T-helper 2 cell treated with Interferon-gamma antibody and Interleukin-4, amounts not matched to agents 5 μg/mL and 100 μg/mL, for 36 hours (primary cell): ENCODE data around the gene NPSR1.

Source experiments
- DNase-seq: peaks from one replicate; pipeline ENCODE4 v3.0.0; 2021; ENCODE audit warnings: low spot score
- H3K27ac Mint-ChIP-seq: one replicate; pipeline ENCODE4 v1.8.0; 2021; ENCODE audit warnings: mild to moderate bottlenecking, mixed read lengths
- H3K27me3 Mint-ChIP-seq: one replicate; pipeline ENCODE4 v1.8.0; 2021; ENCODE audit warnings: low read depth, mixed read lengths
- H3K36me3 Mint-ChIP-seq: one replicate; pipeline ENCODE4 v1.8.0; 2021; ENCODE audit warnings: low read depth, mixed read lengths
- H3K4me1 Mint-ChIP-seq: one replicate; pipeline ENCODE4 v1.8.0; 2021; ENCODE audit warnings: low read depth, mixed read lengths
- H3K4me3 Mint-ChIP-seq: one replicate; pipeline ENCODE4 v1.8.0; 2022; ENCODE audit warnings: mild to moderate bottlenecking, moderate library complexity, mixed read lengths
- H3K9me3 Mint-ChIP-seq: one replicate; pipeline ENCODE4 v1.8.0; 2021; ENCODE audit warnings: mixed read lengths

NPSR1 gene

GRCh38 chr7:34757570-34758110 is 99.6 kb downstream of the NPSR1 start:
- Mint-ChIP-seq H3K27ac (no peak overlapping the region), H3K9me3 (no peaks in the 10 kb centered on the region), H3K27me3 (no peaks in the 10 kb centered on the region)

GRCh38 chr7:34758111-34758601 is 100.1 kb downstream of the NPSR1 start:
- Mint-ChIP-seq H3K27me3 (no peaks in the 10 kb centered on the region), H3K9me3 (no peaks in the 10 kb centered on the region), H3K27ac (no peak overlapping the region), H3K4me3 (no peak overlapping the region), H3K36me3 (no peaks in the 10 kb centered on the region), H3K4me1 (no peaks in the 10 kb centered on the region)
- DNase-seq: no peak

More at GRCh38 chr7:34757570-34758110, 99.6 kb downstream of the NPSR1 start:
- Mint-ChIP-seq H3K4me1 (no peaks in the 10 kb centered on the region), H3K36me3 (no peaks in the 10 kb centered on the region), H3K4me3 (no peak overlapping the region)
- no peak for DNase-seq

GRCh38 chr7:34759477-34760125 is 101.6 kb downstream of the NPSR1 start:
- Mint-ChIP-seq H3K4me3 (no peak overlapping the region), H3K27me3 (no peaks in the 10 kb centered on the region), H3K9me3 (no peaks in the 10 kb centered on the region), H3K36me3 (no peaks in the 10 kb centered on the region), H3K27ac (no peak overlapping the region), H3K4me1 (no peaks in the 10 kb centered on the region)
- no peak for DNase-seq

GRCh38 chr7:34760271-34760670 is 102.3 kb downstream of the NPSR1 start:
- Mint-ChIP-seq H3K36me3 (no peaks in the 10 kb centered on the region), H3K4me3 (no peak overlapping the region), H3K4me1 (no peaks in the 10 kb centered on the region), H3K9me3 (no peaks in the 10 kb centered on the region), H3K27ac (no peak overlapping the region), H3K27me3 (no peaks in the 10 kb centered on the region)
- no peak for DNase-seq

- no peaks in the 10 kb centered on the region for H3K9me3 Mint-ChIP-seq
- H3K27me3 Mint-ChIP-seq: no peaks in the 10 kb centered on the region
- no peak for DNase-seq
- no peaks in the 10 kb centered on the region for H3K36me3 Mint-ChIP-seq
- no peak overlapping the region for H3K4me3 Mint-ChIP-seq
- no peaks in the 10 kb centered on the region for H3K4me1 Mint-ChIP-seq
- no peak overlapping the region for H3K27ac Mint-ChIP-seq
Observed at GRCh38 chr7:34761206-34761605, 103.2 kb downstream of the NPSR1 start.

- no peak overlapping the region for H3K4me3 Mint-ChIP-seq
- no peak overlapping the region for H3K27ac Mint-ChIP-seq
- H3K36me3 Mint-ChIP-seq: no peaks in the 10 kb centered on the region
- no peak for DNase-seq
- no peaks in the 10 kb centered on the region for H3K27me3 Mint-ChIP-seq
- H3K9me3 Mint-ChIP-seq: no peaks in the 10 kb centered on the region
- no peaks in the 10 kb centered on the region for H3K4me1 Mint-ChIP-seq
Observed at GRCh38 chr7:34761627-34762026, 103.6 kb downstream of the NPSR1 start.

- no peaks in the 10 kb centered on the region for H3K4me1 Mint-ChIP-seq
- H3K4me3 Mint-ChIP-seq: no peak overlapping the region
- H3K27me3 Mint-ChIP-seq: no peaks in the 10 kb centered on the region
- no peaks in the 10 kb centered on the region for H3K36me3 Mint-ChIP-seq
- H3K27ac Mint-ChIP-seq: no peak overlapping the region
- no peak for DNase-seq
- no peaks in the 10 kb centered on the region for H3K9me3 Mint-ChIP-seq
Observed at GRCh38 chr7:34762764-34763163, 104.7 kb downstream of the NPSR1 start.

GRCh38 chr7:34772296-34772938 is 114.4 kb downstream of the NPSR1 start:
- no peaks in the 10 kb centered on the region for H3K27me3 Mint-ChIP-seq
- DNase-seq: no peak
- H3K4me3 Mint-ChIP-seq: no peak overlapping the region
- no peaks in the 10 kb centered on the region for H3K9me3 Mint-ChIP-seq
- H3K4me1 Mint-ChIP-seq: no peaks in the 10 kb centered on the region
- H3K27ac Mint-ChIP-seq: no peak overlapping the region
- no peaks in the 10 kb centered on the region for H3K36me3 Mint-ChIP-seq

GRCh38 chr7:34776748-34777358 is 118.8 kb downstream of the NPSR1 start:
- Mint-ChIP-seq H3K4me3 (no peak overlapping the region), H3K27ac (no peak overlapping the region), H3K9me3 (peaks cover 1% of the 10 kb centered on the region), H3K27me3 (no peaks in the 10 kb centered on the region), H3K4me1 (no peaks in the 10 kb centered on the region), H3K36me3 (no peaks in the 10 kb centered on the region)
- no peak for DNase-seq

- Mint-ChIP-seq H3K4me1 (no peaks in the 10 kb centered on the region), H3K4me3 (no peak overlapping the region), H3K9me3 (peaks cover 20% of the 10 kb centered on the region), H3K36me3 (no peaks in the 10 kb centered on the region), H3K27ac (no peak overlapping the region), H3K27me3 (no peaks in the 10 kb centered on the region)
- no peak for DNase-seq
Observed at GRCh38 chr7:34780546-34780945, 122.5 kb downstream of the NPSR1 start.

- DNase-seq: no peak
- Mint-ChIP-seq H3K27ac (no peak overlapping the region), H3K4me1 (no peaks in the 10 kb centered on the region), H3K36me3 (no peaks in the 10 kb centered on the region), H3K9me3 (peaks cover 13% of the 10 kb centered on the region), H3K4me3 (no peak overlapping the region), H3K27me3 (no peaks in the 10 kb centered on the region)
Observed at GRCh38 chr7:34787586-34787985, 129.6 kb downstream of the NPSR1 start.

- Mint-ChIP-seq H3K4me3 (no peak overlapping the region), H3K36me3 (no peaks in the 10 kb centered on the region), H3K27ac (no peak overlapping the region), H3K27me3 (no peaks in the 10 kb centered on the region), H3K4me1 (no peaks in the 10 kb centered on the region), H3K9me3 (no peaks in the 10 kb centered on the region)
- no peak for DNase-seq
Observed at GRCh38 chr7:34806831-34807230, 148.8 kb downstream of the NPSR1 start.

GRCh38 chr7:34807548-34808340 is 149.7 kb downstream of the NPSR1 start:
- Mint-ChIP-seq H3K4me3 (no peak overlapping the region), H3K27me3 (no peaks in the 10 kb centered on the region), H3K36me3 (no peaks in the 10 kb centered on the region), H3K27ac (no peak overlapping the region), H3K9me3 (no peaks in the 10 kb centered on the region), H3K4me1 (no peaks in the 10 kb centered on the region)
- no peak for DNase-seq
